Sigmoid colon (tissue), 7 donors: ENCODE results near the gene MSL2. TPM values are rescaled to one million over a fixed set of nuclear protein-coding genes. Genes with fewer than 3 reads are reported as not detected.
A peak's percentile ranks its signal among the peaks of the same experiment; 100 is the strongest.
"Not testable (repeated sequence)": the region's sequence is repeated elsewhere in the genome, so short reads cannot be mapped to it uniquely, and the experiment has no call there.

ENCODE experiments used
- DNase-seq: peaks from one replicate; pipeline ENCODE4 v3.0.0-alpha.2; 2019
- H3K27ac ChIP-seq, 4 donors: fragments of 200-600 bp; sonication (generic); one replicate each; pipeline ENCODE4 v1.5.1; 2016 to 2019; ENCODE audit warnings: mild to moderate bottlenecking in 1 of 4
- H3K27me3 ChIP-seq, 3 donors: fragments of 200-600 bp; sonication (generic); one replicate each; pipeline ENCODE4 v1.5.1; 2019; ENCODE audit warnings: mild to moderate bottlenecking in 1 of 3
- H3K36me3 ChIP-seq, 4 donors: fragments of 200-600 bp; sonication (generic); one replicate each; pipeline ENCODE4 v1.5.1; 2016 to 2019
- H3K4me1 ChIP-seq, 4 donors: fragments of 200-600 bp; sonication (generic); one replicate each; pipeline ENCODE4 v1.5.1; 2017 to 2019
- H3K4me3 ChIP-seq, 4 donors: fragments of 200-600 bp; sonication (generic); one replicate each; pipeline ENCODE4 v1.5.1; 2017 to 2019; ENCODE audit warnings: mild to moderate bottlenecking in 2 of 4, moderate library complexity in 1 of 4
- H3K9me3 ChIP-seq, 4 donors: fragments of 200-600 bp in 3 of 4; sonication (generic) in 3 of 4; one replicate each; pipeline versions ENCODE4 v1.5.1 to v1.6.1; 2013 to 2019
- EP300 ChIP-seq, 4 donors: sonication (generic); formaldehyde crosslinking; IDR thresholded peaks; one replicate each; pipeline ENCODE4 v1.6.1; 2017; ENCODE audit warnings: antibody characterized with exemption in 4 of 4
- POLR2A ChIP-seq, 2 donors: fragments of 450-650 bp; IDR thresholded peaks; one replicate each; pipeline ENCODE4 v1.6.1; 2016; ENCODE audit warnings: antibody characterized with exemption in 2 of 2, mild to moderate bottlenecking in 2 of 2, moderate library complexity in 2 of 2
- POLR2AphosphoS5 ChIP-seq, 4 donors: sonication (generic); formaldehyde crosslinking; IDR thresholded peaks; one replicate each; pipeline ENCODE4 v1.6.1; 2017; ENCODE audit warnings: antibody characterized with exemption in 4 of 4
- WGBS, 2 donors: extraction: QIAGEN DNeasy Blood & Tissue Kit; methylation state at CpG; one replicate each; pipeline ENCODE4 v1.1.7; 2013; 5-methylcytosine and 5-hydroxymethylcytosine counted together
- intact Hi-C: fragments of 100-400 bp; cut with DNase I; formaldehyde crosslinking; loops from one replicate; pipeline ENCODE4 v1.15.1; 2023
- polyA plus RNA-seq, 3 donors: library from polyadenylated mRNA; stranded (reverse); fragments of 200-250 nt; gene quantifications; one replicate each; pipeline ENCODE4 v1.2.3, GENCODE V29; 2013
- total RNA-seq, 4 donors: library from RNA; depleted of rRNA; stranded (reverse); fragments of >200 nt; gene quantifications; one replicate each; pipeline ENCODE4 v1.1.0, GENCODE V29; 2016
- TF ChIP-seq, protein P1 (sequence below), 4 experiments: fragments of 450-650 bp in 3 of 4; fragments of 200-600 bp in 1 of 4; IDR thresholded peaks; one replicate each; pipeline ENCODE4 v1.5.1; 2016 to 2019; ENCODE audit warnings: antibody characterized with exemption in 4 of 4, mild to moderate bottlenecking in 3 of 4, moderate library complexity in 2 of 4
- donor health status: healthy with polysubstance abuse.
- donor health status: Bipolar disorder and iron deficiency.
- donor health status: healthy.

Gene MSL2
- total and polyA plus RNA-seq, 7 donors, result 3.2 to 23.9 (median 18.7) TPM

DNA sequence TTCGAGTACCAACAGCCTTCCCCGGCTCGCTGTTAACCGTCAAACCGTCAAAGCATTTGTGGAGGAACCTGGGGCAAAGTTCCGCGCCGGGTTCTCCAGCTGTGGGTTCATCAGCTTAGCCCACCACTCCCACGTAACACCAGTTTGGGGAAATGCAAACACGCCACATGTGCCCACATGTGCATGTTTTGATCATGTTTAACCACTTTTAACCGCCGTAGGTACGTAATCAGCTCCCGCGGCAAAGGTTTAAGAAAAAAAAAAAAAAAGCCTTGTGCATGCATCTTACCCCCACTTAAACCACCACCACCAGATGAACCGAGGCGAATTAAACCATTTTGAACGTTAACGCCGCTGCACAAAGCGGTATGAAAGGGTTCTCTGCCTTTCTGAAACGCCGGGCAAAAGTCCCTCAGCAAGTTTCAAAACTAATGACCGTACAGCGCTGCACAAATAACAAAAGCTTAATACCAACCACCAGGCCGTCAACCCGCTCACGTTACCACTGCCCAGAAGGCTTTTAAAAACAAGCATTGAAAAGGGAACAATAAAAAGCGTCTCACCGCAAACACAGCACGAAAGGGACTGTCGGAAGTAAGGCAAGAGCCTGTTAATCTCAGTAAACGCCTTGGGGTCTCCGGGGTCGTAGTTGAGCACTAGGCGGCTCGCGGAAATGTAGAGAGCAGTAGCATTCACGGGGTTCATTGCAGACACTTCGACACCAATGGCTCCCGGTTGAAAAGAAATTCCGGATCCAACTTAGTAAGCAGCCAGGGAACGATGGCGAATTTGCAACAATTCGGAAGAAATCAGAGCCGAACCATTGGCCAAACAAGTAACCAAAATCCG is 1.5 kb downstream of the MSL2 start:
- no peak for DNase-seq
- TF ChIP-seq POLR2A (IDR thresholded peaks at IDR 0.05) (no peak), EP300 (IDR thresholded peaks at IDR 0.05) (no peak), POLR2AphosphoS5 (IDR thresholded peaks at IDR 0.05) (no peak)
- TF ChIP-seq, protein P1, sequence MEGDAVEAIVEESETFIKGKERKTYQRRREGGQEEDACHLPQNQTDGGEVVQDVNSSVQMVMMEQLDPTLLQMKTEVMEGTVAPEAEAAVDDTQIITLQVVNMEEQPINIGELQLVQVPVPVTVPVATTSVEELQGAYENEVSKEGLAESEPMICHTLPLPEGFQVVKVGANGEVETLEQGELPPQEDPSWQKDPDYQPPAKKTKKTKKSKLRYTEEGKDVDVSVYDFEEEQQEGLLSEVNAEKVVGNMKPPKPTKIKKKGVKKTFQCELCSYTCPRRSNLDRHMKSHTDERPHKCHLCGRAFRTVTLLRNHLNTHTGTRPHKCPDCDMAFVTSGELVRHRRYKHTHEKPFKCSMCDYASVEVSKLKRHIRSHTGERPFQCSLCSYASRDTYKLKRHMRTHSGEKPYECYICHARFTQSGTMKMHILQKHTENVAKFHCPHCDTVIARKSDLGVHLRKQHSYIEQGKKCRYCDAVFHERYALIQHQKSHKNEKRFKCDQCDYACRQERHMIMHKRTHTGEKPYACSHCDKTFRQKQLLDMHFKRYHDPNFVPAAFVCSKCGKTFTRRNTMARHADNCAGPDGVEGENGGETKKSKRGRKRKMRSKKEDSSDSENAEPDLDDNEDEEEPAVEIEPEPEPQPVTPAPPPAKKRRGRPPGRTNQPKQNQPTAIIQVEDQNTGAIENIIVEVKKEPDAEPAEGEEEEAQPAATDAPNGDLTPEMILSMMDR (IDR thresholded peaks at IDR 0.05), result no peak
- H3K4me3 ChIP-seq, result peak overlapping the region; percentile 80 to 91 (median 83)
- intact Hi-C loops, result loop anchor here (2.0 to 5.0 kb wide), 5 partner anchors 42 to 1397 kb away; partner anchors contain the start of genes EPHB1, PPP2R3A and STAG1
- 0% methylated on average over 47 of the region's 47 CpGs for WGBS, 2 donors
- peak overlapping the region; percentile 99 to 100 (median 100) for H3K27ac ChIP-seq
- no peaks in the 10 kb centered on the region for H3K9me3 ChIP-seq
- H3K36me3 ChIP-seq, result no peaks in the 10 kb centered on the region
- peaks cover 2 to 51% (median 43%) of the 10 kb centered on the region in 4 donors for H3K4me1 ChIP-seq
- no peaks in the 10 kb centered on the region for H3K27me3 ChIP-seq

DNA sequence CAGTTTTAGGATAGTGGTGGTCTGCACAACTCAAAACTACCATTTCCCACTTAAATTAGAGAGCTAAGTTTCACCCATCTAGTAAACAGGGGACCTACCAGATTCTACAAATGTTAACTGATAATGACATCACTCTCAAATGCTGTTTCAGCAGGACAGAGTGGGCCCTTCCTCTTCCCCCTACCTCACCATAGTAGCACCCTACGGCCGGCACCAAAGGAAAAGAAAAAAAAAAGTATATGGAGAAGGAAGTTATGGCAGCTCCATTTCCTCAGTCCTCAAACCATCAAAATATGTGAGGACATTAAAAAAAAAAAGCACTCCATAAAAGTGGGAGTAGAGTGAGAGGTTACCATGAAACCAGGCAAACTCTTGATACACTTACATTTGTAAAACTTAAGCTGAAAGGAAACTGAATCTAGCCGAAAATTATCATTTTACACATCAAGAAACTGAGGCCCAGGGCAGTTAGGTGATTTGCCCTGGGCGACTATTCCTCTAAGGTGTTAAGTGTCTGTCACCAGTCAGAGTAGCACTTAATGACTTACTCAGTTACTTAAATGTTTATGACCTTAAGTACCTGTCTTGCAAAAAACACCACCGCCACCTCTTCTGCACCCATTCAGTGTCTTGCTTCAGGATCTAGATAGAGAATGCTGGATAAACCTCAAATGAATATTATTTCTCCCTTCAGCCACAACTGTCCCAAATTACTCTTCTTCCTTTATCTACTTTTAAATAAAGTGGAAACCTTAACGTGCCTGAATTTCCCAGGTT is 2.7 kb downstream of the MSL2 start:
- TF ChIP-seq POLR2AphosphoS5 (IDR thresholded peaks at IDR 0.05), result no peak
- TF ChIP-seq, protein P1 (IDR thresholded peaks at IDR 0.05), result no peak
- TF ChIP-seq POLR2A (IDR thresholded peaks at IDR 0.05), result no peak
- no peak for TF ChIP-seq EP300 (IDR thresholded peaks at IDR 0.05)
- intact Hi-C loops, result loop anchor here (2.0 to 5.0 kb wide), 3 partner anchors 41 to 559 kb away; partner anchors contain the start of gene STAG1
- Histone ChIP-seq H3K9me3 (no peaks in the 10 kb centered on the region), H3K36me3 (no peaks in the 10 kb centered on the region), H3K4me3 (peak overlapping the region; percentile 80 to 91 (median 83)), H3K27ac (peak overlapping the region; percentile 99 to 100 (median 100)), H3K27me3 (no peaks in the 10 kb centered on the region), H3K4me1 (peaks cover 2 to 54% (median 44%) of the 10 kb centered on the region in 4 donors)
- DNase-seq, result no peak
- WGBS, 2 donors, result 0 to 2% methylated on average over 6 of the region's 6 CpGs

DNA sequence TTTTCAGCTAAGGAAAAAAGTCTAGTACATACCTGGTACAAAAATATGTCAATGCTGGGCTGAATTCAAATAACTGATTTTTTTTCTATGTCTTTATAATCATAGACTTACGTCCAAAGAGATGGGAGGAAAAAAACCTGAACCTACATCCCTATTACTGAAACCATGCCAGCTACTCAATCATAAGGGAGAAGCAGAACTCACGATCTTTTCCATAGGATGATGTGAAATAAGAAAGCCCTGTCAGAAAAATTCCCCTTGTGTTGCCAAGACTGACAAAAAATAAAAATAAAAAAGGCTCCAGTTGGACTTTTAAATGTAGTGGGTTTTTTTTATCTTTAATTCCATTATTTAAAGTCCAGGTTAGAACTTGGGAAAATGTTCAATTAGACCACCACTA is 3.3 kb downstream of the MSL2 start:
- H3K9me3 ChIP-seq, result no peaks in the 10 kb centered on the region
- intact Hi-C loops, result loop anchor here (5.0 kb wide), 2 partner anchors 41 to 116 kb away; no protein-coding TSS in a partner anchor
- peaks cover 2 to 54% (median 46%) of the 10 kb centered on the region in 4 donors for H3K4me1 ChIP-seq

GRCh38 chr3:136192195-136192594 is 3.9 kb downstream of the MSL2 start:
- H3K27me3 ChIP-seq, H3K9me3 ChIP-seq, DNase-seq, H3K36me3 ChIP-seq: not testable (repeated sequence)
- peaks cover 2 to 54% (median 46%) of the 10 kb centered on the region in 4 donors for H3K4me1 ChIP-seq
- WGBS, 2 donors, result 4 to 37% methylated on average over 6 of the region's 6 CpGs
- intact Hi-C loops, result loop anchor here (5.0 kb wide), 2 partner anchors 40 to 115 kb away; no protein-coding TSS in a partner anchor
- H3K4me3 ChIP-seq, result peak overlapping the region in 3 of 4 donors; percentile 80 to 91 (median 86)
- peak overlapping the region; percentile 99 to 100 (median 100) for H3K27ac ChIP-seq

More for the DNA sequence above, 3.3 kb downstream of the MSL2 start:
- Histone ChIP-seq H3K27ac (peak overlapping the region; percentile 99 to 100 (median 100)), H3K27me3 (no peaks in the 10 kb centered on the region), H3K4me3 (peak overlapping the region; percentile 80 to 91 (median 83)), H3K36me3 (no peaks in the 10 kb centered on the region)
- 0 to 2% methylated on average over 2 of the region's 2 CpGs for WGBS, 2 donors
- no peak for TF ChIP-seq POLR2AphosphoS5 (IDR thresholded peaks at IDR 0.05)
- no peak for TF ChIP-seq POLR2A (IDR thresholded peaks at IDR 0.05)
- TF ChIP-seq, protein P1 (IDR thresholded peaks at IDR 0.05), result no peak
- DNase-seq, result no peak
